SJCRH30 (cell line): ENCODE results near the gene ALDH3B1. TPM values are rescaled to one million over a fixed set of nuclear protein-coding genes. Genes with fewer than 3 reads are reported as not detected.

Experiments used
- DNase-seq, 2 experiments: peaks; one replicate each; pipeline ENCODE4 v3.0.0-alpha.2; 2015 to 2020
- H3K27ac ChIP-seq: fragments of 250-450 bp; sonication (Bioruptor Pico); 2 replicates; pipeline ENCODE4 v1.5.1; 2020; ENCODE audit warnings: mild to moderate bottlenecking, moderate library complexity
- H3K27me3 ChIP-seq: fragments of 250-450 bp; sonication (Bioruptor Pico); 2 replicates; pipeline ENCODE4 v1.5.1; 2020; ENCODE audit warnings: mild to moderate bottlenecking, moderate library complexity
- H3K36me3 ChIP-seq: fragments of 250-450 bp; sonication (Bioruptor Pico); 2 replicates; pipeline ENCODE4 v1.5.1; 2020; ENCODE audit warnings: mild to moderate bottlenecking, moderate library complexity
- H3K4me1 ChIP-seq: fragments of 250-450 bp; sonication (Bioruptor Pico); 2 replicates; pipeline ENCODE4 v1.5.1; 2020; ENCODE audit warnings: mild to moderate bottlenecking, moderate library complexity
- H3K4me3 ChIP-seq: fragments of 250-450 bp; sonication (Bioruptor Pico); 2 replicates; pipeline ENCODE4 v1.5.1; 2020; ENCODE audit warnings: mild to moderate bottlenecking, moderate library complexity
- H3K9me3 ChIP-seq: fragments of 250-450 bp; sonication (Bioruptor Pico); replicated peaks from 2 replicates; pipeline ENCODE4 v1.5.1; 2020; ENCODE audit warnings: mild to moderate bottlenecking, moderate library complexity
- total RNA-seq: library from RNA; depleted of rRNA; stranded (reverse); fragments of >200 nt; shearing (Covaris generic); gene quantifications from 2 replicates; pipeline ENCODE4 v1.2.3, GENCODE V29; 2014

ALDH3B1 gene
- total RNA-seq, 1 experiment from 2014 or later, result 0.51 TPM

DNA sequence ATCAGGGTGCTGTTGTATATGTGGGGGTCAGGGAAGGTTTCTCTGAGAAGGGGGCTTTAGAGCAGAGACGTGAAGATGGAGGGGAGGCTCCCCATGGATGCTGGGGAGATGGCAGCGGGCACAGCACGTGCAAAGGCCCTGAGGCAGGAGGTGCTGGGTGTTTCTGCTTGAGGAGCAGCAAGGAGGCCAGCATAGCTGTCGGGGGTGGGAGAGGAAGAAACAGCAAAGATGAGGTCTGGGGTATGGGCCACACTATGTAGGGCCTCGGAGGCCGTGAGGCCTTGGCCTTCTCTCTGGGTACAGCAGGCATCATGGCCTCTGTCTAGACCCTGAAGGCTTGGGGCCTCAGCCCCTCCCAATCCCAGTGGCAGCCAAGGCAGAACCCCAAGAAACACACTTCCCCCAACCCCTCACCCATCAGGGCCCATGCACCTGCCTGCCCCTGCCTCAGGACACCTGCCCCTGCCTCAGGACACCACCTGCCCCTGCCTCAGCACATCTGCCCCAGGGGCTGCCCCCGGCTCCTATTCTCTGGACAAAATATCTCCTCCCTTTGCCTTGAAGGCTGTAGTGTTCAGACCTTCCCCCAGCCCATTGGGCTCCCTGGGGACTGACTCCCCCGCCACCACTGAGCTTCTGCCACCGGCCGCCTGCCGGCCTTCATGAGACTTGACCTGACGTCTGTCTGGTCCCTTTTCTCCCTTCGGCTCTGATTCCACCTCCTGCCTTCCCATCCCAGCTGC lies 6.2 kb downstream of the ALDH3B1 start:
- H3K9me3 ChIP-seq, result no peaks in the 10 kb centered on the region
- no peaks in the 10 kb centered on the region for H3K27me3 ChIP-seq
- no peaks in the 10 kb centered on the region for H3K36me3 ChIP-seq
- no peak overlapping the region for H3K27ac ChIP-seq
- no peak overlapping the region for H3K4me3 ChIP-seq
- no peak for DNase-seq
- peaks cover 31% of the 10 kb centered on the region for H3K4me1 ChIP-seq

DNA sequence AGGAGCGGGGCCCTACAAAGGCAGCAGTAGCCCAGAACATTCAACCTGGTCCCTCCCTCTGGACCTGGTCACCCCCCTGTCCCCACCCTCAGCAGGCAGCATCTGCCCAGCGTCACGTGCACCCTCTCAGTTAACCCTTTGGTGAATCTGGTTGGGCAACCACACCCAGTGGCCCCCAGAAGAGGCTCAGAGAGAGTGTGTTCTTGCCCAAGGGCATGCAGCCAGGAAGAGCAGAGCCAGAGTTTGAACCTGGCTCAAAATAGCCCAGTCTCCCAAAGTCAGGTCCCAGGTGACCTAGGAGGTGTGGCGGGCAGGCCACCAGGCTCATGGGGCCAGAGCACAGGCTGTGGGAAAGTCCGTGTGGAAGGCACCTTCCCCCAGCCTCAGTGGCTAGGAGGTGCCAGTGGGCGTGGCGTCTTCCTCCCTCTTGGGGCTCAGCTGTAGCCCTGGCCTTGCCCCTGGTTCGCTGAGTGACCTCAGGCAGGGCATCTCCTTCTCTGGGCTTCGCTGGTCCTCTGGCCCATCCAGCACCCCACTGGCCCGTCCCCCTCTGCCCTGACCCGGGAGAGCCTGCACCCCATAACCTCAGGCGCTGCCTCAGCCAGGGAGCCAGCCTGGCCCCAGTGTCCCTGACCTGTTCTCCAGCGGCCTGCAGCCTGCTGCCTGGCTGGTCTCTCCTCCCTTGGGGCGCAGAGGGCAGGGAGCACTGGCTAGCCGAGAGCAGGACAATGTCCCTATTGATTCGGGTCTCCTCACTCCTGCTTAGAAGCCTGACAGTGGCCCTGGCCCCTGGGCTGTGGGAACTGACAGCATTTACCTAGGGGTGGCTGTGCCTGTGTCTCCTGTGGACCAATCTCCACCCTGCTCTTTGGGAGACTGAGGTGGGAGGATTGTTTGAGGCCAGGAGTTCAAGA lies 7.0 kb downstream of the ALDH3B1 start:
- no peak overlapping the region for H3K27ac ChIP-seq
- peaks cover 31% of the 10 kb centered on the region for H3K4me1 ChIP-seq
- DNase-seq, result no peak
- no peak overlapping the region for H3K4me3 ChIP-seq
- H3K27me3 ChIP-seq, result no peaks in the 10 kb centered on the region
- no peaks in the 10 kb centered on the region for H3K9me3 ChIP-seq
- no peaks in the 10 kb centered on the region for H3K36me3 ChIP-seq

DNA sequence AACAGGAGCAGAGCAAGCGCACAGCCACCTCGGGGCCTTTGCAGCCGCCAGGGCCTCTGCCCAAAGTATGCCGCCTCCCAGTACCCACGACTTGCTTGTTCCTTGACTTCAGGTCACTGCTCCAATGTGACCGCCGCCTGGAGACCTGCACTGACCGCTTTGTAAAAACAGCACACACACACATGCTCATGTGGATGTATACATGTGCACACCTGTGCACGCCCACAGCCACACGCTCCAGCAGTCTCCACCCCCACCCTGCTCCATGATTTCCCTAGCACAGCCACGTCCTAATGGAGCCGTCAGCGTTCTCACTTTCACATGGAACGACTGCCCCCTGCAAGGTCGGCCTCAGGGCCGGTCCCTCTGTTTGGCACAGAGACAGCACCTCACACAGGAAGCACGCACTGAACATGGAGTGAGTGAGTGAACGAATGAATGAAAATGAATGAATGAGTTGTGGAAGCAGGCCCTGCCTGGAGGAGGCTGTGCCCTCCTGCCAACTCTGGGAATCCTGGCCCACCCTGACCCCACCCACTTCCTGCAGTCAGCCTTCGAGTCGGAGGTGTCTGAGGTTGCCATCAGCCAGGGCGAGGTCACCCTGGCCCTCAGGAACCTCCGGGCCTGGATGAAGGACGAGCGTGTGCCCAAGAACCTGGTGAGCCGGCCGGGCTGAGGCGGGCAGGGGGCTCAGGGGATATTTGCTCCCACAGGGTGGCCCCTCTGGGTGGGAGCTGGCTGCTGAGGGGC lies 8.0 kb downstream of the ALDH3B1 start:
- Histone ChIP-seq H3K4me3 (no peak overlapping the region), H3K27me3 (no peaks in the 10 kb centered on the region), H3K36me3 (no peaks in the 10 kb centered on the region), H3K4me1 (peaks cover 23% of the 10 kb centered on the region), H3K27ac (no peak overlapping the region), H3K9me3 (no peaks in the 10 kb centered on the region)
- no peak for DNase-seq

DNA sequence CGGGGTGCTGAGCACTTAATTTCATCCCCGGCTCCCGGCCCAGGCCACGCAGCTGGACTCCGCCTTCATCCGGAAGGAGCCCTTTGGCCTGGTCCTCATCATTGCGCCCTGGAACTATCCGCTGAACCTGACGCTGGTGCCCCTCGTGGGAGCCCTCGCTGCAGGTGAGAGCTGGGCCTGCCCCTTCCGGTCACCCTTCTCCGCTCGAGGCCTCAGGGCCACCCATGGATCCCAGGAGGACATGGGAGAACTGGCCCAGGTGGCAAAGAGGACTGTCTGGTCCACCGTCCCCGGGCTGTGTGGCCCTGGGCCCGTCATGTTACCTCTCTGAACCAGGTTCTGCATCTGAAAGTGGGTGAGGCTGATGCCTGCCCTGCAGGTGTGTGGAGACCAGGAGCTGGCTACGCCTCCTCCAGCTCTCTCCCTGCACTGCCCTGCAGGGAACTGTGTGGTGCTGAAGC lies 8.6 kb downstream of the ALDH3B1 start:
- no peak overlapping the region for H3K27ac ChIP-seq
- H3K4me3 ChIP-seq, result no peak overlapping the region
- no peak for DNase-seq

DNA sequence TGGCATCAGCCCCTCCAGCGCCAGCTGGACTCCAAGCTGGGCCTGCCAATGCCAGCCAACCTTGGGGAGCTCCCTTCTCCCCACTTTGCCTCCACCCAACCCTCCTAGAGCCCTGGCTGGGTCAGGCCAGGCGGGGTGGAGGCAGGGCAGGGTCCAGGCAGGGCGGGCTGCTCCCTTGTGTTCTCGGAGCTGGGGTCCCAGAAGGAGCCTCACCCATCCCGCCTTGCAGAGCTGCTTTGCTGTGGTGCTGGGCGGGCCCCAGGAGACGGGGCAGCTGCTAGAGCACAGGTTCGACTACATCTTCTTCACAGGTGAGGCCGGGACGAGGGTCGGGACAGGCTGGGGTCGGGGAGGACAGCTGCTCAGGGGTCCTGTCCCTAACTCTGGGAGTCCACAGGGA lies 9.4 kb downstream of the ALDH3B1 start:
- Histone ChIP-seq H3K36me3 (no peaks in the 10 kb centered on the region), H3K9me3 (no peaks in the 10 kb centered on the region), H3K4me3 (no peak overlapping the region), H3K4me1 (peaks cover 10% of the 10 kb centered on the region; the same call in 1 of the 2 replicates), H3K27ac (no peak overlapping the region), H3K27me3 (no peaks in the 10 kb centered on the region)
- DNase-seq, result no peak

More for the DNA sequence above, 8.6 kb downstream of the ALDH3B1 start:
- H3K4me1 ChIP-seq, result peaks cover 17% of the 10 kb centered on the region
- H3K36me3 ChIP-seq, result no peaks in the 10 kb centered on the region
- no peaks in the 10 kb centered on the region for H3K9me3 ChIP-seq
- no peaks in the 10 kb centered on the region for H3K27me3 ChIP-seq

DNA sequence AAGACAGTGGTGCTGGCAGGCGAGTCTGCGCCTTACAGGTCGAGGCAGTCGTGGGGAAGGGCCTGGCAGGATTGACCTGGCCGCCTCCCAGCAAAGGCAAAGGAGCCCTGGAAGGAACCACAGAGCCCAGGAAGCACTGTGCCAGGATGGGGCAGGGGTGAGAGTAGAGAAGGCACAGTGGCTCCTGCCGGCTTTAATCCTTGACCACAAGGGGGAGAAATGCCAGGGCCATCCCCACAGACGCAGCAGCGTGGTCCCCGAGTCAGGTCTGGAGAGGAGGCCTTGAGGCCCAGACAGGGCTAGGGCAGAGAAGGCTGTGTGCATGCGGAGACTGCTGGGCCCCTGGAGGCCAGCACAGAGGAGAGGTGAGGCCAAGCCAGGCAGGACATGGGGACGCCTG lies 10.4 kb downstream of the ALDH3B1 start:
- DNase-seq, result peak in 1 of 2 experiments; percentile 47
- Histone ChIP-seq H3K27ac (no peak overlapping the region), H3K36me3 (no peaks in the 10 kb centered on the region), H3K4me3 (no peak overlapping the region), H3K4me1 (peaks cover 4% of the 10 kb centered on the region; the same call in 1 of the 2 replicates), H3K9me3 (no peaks in the 10 kb centered on the region), H3K27me3 (no peaks in the 10 kb centered on the region)

DNA sequence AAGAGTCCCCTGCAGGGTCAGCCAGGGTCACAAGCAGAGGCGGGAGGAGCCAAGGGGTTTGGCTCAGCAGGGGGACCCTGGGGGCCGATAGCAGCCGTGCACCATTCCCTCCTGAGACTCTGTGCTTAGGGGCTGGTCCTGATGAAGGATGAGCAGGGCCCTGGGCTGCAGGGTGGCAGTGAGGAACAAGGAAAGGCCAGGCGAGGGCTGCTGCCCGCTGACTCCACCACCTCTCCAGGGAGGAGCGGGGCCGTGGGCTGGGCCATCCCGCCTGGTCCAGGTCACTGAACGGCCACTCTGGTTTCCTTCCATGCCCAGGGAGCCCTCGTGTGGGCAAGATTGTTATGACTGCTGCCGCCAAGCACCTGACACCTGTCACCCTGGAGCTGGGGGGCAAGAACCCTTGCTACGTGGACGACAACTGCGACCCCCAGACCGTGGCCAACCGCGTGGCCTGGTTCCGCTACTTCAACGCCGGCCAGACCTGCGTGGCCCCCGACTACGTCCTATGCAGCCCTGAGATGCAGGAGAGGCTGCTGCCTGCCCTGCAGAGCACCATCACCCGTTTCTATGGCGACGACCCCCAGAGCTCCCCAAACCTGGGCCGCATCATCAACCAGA lies 11.2 kb downstream of the ALDH3B1 start:
- no peak overlapping the region for H3K27ac ChIP-seq
- DNase-seq, result peak in 1 of 2 experiments; percentile 42

DNA sequence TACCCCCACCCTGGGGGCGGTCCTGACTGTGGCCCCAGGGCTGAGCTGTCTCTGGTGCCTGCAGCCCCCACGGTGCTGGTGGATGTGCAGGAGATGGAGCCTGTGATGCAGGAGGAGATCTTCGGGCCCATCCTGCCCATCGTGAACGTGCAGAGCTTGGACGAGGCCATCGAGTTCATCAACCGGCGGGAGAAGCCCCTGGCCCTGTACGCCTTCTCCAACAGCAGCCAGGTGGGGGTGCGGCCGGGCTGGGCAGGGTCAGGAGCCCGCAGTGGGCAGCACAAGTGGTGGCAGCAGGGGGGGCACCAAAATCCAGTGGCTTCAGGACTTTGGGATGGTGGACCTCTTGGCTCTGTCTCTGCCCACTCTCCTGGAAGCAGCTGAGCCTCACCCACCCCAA lies 12.4 kb downstream of the ALDH3B1 start:
- no peaks in the 10 kb centered on the region for H3K27me3 ChIP-seq
- no peak overlapping the region for H3K27ac ChIP-seq
- H3K9me3 ChIP-seq, result no peaks in the 10 kb centered on the region
- no peak overlapping the region for H3K4me3 ChIP-seq
- DNase-seq, result no peak
- H3K4me1 ChIP-seq, result no peaks in the 10 kb centered on the region
- H3K36me3 ChIP-seq, result no peaks in the 10 kb centered on the region

More for the DNA sequence above, 11.2 kb downstream of the ALDH3B1 start:
- Histone ChIP-seq H3K4me3 (no peak overlapping the region), H3K9me3 (no peaks in the 10 kb centered on the region), H3K4me1 (peaks cover 4% of the 10 kb centered on the region; the same call in 1 of the 2 replicates), H3K27me3 (no peaks in the 10 kb centered on the region), H3K36me3 (no peaks in the 10 kb centered on the region)

DNA sequence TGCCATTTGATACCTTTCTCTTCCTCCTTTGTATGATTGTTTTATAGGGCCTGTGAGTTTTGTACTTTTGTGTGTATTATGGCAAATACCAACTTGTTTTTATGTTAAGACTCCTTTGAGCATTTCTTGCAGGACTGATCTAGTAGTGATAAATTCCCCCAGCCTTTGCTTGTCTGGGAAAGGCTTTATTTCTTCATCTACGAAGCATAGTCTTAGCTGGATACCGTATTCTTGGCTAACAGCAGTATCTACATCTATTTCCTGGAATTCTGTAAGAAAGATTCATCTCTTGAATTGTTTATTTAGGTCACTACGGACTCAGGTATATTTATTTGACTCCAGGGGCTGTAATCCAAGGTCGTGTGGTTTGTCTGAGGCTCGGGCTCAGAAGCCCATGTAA lies 14.4 kb downstream of the ALDH3B1 start:
- Histone ChIP-seq H3K27me3 (no peaks in the 10 kb centered on the region), H3K27ac (no peak overlapping the region), H3K4me3 (no peak overlapping the region), H3K36me3 (no peaks in the 10 kb centered on the region), H3K4me1 (no peaks in the 10 kb centered on the region), H3K9me3 (no peaks in the 10 kb centered on the region)
- no peak for DNase-seq

DNA sequence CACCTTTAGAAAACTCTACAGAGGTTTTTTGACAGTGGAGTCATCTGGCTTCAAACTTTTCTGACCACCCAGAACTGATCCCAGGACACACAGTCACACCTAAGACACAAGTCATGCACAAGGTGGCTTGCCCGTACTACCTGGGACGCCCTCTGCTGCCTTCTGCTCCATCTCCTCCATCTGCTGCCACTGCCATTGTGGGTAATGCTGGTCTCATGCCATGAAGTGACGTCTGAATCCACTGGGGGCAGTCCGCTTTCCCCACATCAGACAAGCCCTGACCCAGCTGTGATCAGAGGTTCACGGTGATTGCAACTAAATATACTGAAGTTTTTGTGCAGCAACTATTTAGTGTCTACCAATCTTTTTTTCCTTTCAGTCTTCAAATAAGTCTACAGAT lies 14.9 kb downstream of the ALDH3B1 start:
- DNase-seq, result no peak
- no peaks in the 10 kb centered on the region for H3K27me3 ChIP-seq

DNA sequence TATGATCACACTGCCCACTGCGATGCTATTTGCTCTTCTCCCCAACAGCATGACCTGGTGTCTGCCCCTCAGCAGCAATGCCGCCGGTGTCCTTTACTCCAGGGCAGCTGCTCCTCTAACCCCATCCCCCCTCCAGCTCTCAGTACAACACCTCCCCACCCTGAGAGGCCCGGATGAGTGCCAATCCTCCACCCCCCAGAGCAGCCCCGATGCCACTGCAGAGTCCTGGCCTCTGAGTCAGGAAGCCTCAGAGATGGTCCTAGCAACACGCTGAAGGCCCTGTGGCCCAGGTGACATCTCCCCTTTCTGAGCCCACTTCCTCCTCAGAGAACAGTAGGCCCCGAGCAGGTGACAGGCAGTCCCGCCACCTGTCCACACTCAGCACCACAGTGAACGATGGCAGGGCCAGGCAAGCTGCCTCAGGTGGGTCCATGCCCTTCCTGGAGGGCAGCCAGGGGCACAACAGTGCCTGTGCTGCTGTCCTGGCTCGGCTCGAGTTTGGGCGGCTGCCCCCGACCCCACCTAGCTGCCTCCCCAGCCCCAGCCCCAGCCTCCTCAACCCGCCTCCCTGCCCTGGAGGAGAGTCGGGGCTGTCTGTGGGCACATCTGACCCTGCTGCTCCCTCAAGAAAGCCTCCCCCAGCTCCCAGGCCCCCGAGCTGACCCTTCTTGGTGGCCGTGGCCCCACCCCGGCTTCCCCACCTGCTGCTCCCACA lies 16.4 kb downstream of the ALDH3B1 start:
- no peak for DNase-seq
- Histone ChIP-seq H3K9me3 (no peaks in the 10 kb centered on the region), H3K36me3 (no peaks in the 10 kb centered on the region), H3K4me1 (no peaks in the 10 kb centered on the region), H3K27me3 (no peaks in the 10 kb centered on the region), H3K4me3 (no peak overlapping the region), H3K27ac (no peak overlapping the region)

More for the DNA sequence above, 14.9 kb downstream of the ALDH3B1 start:
- no peak overlapping the region for H3K27ac ChIP-seq
- H3K4me3 ChIP-seq, result no peak overlapping the region
- H3K36me3 ChIP-seq, result no peaks in the 10 kb centered on the region
- H3K9me3 ChIP-seq, result no peaks in the 10 kb centered on the region
- no peaks in the 10 kb centered on the region for H3K4me1 ChIP-seq

DNA sequence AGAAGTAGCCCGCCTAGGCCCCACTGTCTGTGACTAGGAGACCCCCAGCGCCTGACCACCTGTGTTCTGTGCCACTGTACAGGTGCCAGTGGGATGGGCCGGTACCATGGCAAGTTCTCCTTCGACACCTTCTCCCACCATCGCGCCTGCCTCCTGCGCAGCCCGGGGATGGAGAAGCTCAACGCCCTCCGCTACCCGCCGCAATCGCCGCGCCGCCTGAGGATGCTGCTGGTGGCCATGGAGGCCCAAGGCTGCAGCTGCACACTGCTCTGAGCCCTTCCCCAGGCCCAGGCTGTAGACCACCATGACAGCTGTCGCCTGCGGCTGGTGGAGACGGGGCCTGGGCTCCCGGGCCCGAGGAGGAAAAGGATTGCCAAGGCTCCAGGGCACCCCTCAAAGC lies 17.5 kb downstream of the ALDH3B1 start:
- no peaks in the 10 kb centered on the region for H3K4me1 ChIP-seq
- H3K27me3 ChIP-seq, result no peaks in the 10 kb centered on the region
- H3K27ac ChIP-seq, result no peak overlapping the region
- no peaks in the 10 kb centered on the region for H3K36me3 ChIP-seq
- DNase-seq, result no peak
- no peak overlapping the region for H3K4me3 ChIP-seq
- H3K9me3 ChIP-seq, result no peaks in the 10 kb centered on the region

DNA sequence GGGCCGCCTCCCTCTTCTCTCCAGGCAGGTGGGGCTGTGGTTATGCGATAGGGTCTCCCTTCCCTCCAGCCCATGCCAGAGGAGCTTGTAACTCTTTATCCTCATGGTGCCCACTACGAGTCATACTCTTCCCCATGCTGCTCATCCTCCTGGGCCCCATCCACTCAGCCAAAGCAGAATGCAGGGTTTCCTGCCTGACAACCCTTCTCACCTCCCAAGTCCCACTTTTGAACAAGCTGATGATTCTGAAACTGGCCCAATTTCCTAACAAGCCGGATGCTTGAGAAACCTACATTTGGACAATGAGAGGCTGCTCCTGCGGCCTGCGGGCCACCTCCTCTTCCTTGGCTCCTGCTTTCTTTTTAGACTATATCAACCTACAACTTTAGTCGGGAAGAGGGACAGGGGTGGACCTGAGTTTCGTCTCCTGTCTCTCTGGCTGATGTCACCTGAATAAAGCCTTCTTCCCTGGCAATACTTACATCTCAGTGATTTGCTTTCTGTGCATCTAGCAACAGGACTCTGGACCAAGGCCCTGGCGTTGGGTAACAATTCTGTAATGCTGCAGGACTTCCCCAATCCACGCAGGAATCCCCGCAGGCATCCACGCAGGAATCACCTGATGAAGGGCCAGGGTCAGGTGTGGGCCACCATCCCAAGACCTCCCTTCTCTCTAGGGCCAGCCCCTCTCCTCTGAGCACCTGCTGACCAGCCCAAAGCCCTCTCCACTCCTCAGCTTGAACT lies 18.8 kb downstream of the ALDH3B1 start:
- H3K27me3 ChIP-seq, result no peaks in the 10 kb centered on the region
- no peak overlapping the region for H3K27ac ChIP-seq
- H3K9me3 ChIP-seq, result no peaks in the 10 kb centered on the region
- no peak overlapping the region for H3K4me3 ChIP-seq
- DNase-seq, result no peak
- H3K4me1 ChIP-seq, result no peaks in the 10 kb centered on the region
- H3K36me3 ChIP-seq, result no peaks in the 10 kb centered on the region
